SJSA1 (cell line): Measurements from ENCODE around the gene INPP5B. TPM values are rescaled to one million over a fixed set of nuclear protein-coding genes. Genes with fewer than 3 reads are reported as not detected.

Experiments used
- DNase-seq, 2 experiments: peaks; one replicate each; pipeline ENCODE4 v3.0.0-alpha.2; 2015 to 2020; ENCODE audit warnings: low spot score in 2 of 2, low read depth in 1 of 2
- H3K27ac ChIP-seq: fragments of 250-450 bp; sonication (Bioruptor Pico); 2 replicates; pipeline ENCODE4 v1.5.1; 2020; ENCODE audit warnings: mild to moderate bottlenecking, moderate library complexity
- H3K27me3 ChIP-seq: fragments of 250-450 bp; sonication (Bioruptor Pico); replicated peaks from 2 replicates; pipeline ENCODE4 v1.5.1; 2020; ENCODE audit warnings: mild to moderate bottlenecking, moderate library complexity
- H3K36me3 ChIP-seq: fragments of 250-450 bp; sonication (Bioruptor Pico); 2 replicates; pipeline ENCODE4 v1.5.1; 2020; ENCODE audit warnings: mild to moderate bottlenecking
- H3K4me1 ChIP-seq: fragments of 250-450 bp; sonication (Bioruptor Pico); replicated peaks from 2 replicates; pipeline ENCODE4 v1.6.1; 2021; ENCODE audit warnings: mild to moderate bottlenecking
- H3K4me3 ChIP-seq: fragments of 250-450 bp; sonication (Bioruptor Pico); 2 replicates; pipeline ENCODE4 v1.5.1; 2020; ENCODE audit warnings: mild to moderate bottlenecking
- H3K9me3 ChIP-seq: fragments of 250-450 bp; sonication (Bioruptor Pico); replicated peaks from 2 replicates; pipeline ENCODE4 v1.5.1; 2020; ENCODE audit warnings: mild to moderate bottlenecking
- total RNA-seq: library from RNA; depleted of rRNA; stranded (reverse); fragments of >200 nt; shearing (Covaris generic); gene quantifications from 2 replicates; pipeline ENCODE4 v1.2.3, GENCODE V29; 2014

INPP5B gene
- total RNA-seq, 1 experiment from 2014 or later, result 18.7 TPM

GRCh38 chr1:37845049-37845646 lies 101.7 kb downstream of the INPP5B start:
- no peak overlapping the region for H3K27ac ChIP-seq
- H3K27me3 ChIP-seq, result no peaks in the 10 kb centered on the region
- H3K4me3 ChIP-seq, result no peak overlapping the region
- H3K36me3 ChIP-seq, result peaks cover 45% of the 10 kb centered on the region
- H3K4me1 ChIP-seq, result no peaks in the 10 kb centered on the region
- no peaks in the 10 kb centered on the region; the same call in 1 of the 2 replicates for H3K9me3 ChIP-seq
- no peak for DNase-seq

DNA sequence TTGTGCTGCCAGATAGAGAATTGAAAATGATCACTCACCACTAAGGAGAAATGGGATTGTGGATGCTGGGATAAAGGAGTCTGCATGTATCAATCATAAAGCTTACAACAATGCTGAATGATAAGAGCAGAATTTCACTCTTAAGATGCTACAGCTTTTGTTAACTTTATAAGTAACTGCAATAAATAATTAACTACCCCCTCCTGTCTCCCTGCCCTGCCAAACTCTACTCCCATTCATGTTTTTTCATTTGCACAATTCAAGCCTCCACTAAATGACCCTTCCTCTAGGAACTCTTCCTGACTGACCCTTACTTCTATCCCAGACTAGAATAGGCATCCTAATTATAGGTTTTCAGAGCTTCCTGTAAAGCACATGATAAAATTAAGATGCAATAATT lies 102.3 kb downstream of the INPP5B start:
- peaks cover 48% of the 10 kb centered on the region for H3K36me3 ChIP-seq
- H3K27ac ChIP-seq, result no peak overlapping the region

DNA sequence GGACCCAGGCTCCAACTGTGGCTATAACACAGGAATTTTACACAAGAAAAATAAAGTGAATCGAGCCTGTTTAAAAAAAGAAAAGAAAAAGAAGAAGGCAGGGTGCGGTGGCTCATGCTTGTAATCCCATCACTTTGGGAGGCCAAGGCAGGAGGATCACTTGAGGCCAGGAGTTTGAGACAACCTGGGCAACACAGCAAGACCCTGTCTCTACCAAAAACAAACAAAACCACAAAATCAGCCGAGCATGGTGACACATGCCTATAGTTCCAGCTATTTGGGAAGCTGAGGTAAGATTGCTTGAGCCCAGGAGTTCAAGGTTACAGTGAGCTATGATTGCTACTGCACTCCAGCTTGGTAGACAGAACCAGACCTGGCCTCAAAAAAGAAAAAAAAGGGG lies 105.2 kb downstream of the INPP5B start:
- no peaks in the 10 kb centered on the region for H3K4me1 ChIP-seq
- H3K4me3 ChIP-seq, result no peak overlapping the region
- no peaks in the 10 kb centered on the region for H3K27me3 ChIP-seq
- H3K36me3 ChIP-seq, result peaks cover 41% of the 10 kb centered on the region
- no peaks in the 10 kb centered on the region; the same call in 1 of the 2 replicates for H3K9me3 ChIP-seq
- H3K27ac ChIP-seq, result no peak overlapping the region
- DNase-seq, result no peak

More for the DNA sequence above, 102.3 kb downstream of the INPP5B start:
- no peak for DNase-seq
- no peaks in the 10 kb centered on the region; the same call in 1 of the 2 replicates for H3K9me3 ChIP-seq
- no peaks in the 10 kb centered on the region for H3K27me3 ChIP-seq
- no peak overlapping the region for H3K4me3 ChIP-seq
- H3K4me1 ChIP-seq, result no peaks in the 10 kb centered on the region

DNA sequence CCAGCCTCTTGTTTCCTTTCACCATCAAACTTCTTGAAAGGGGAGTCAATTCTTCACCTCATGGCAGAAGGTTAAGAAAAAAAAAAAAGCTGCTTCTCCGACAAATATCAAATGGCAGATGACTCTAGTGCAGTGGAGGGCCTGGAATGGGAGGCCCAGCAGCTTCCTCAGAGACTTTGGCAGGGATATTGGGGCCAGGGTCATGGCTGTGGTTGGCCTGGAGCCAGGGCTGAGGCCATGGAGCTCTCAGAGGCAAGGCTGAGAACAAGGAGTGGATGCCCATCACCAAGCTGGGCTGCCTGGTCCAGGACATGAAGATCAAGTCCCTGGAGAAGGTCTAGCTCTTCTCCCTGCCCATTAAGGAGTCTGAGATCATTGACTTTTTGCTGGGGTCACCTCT lies 106.1 kb downstream of the INPP5B start:
- Histone ChIP-seq H3K36me3 (peaks cover 39% of the 10 kb centered on the region), H3K9me3 (no peaks in the 10 kb centered on the region; the same call in 1 of the 2 replicates), H3K4me1 (no peaks in the 10 kb centered on the region), H3K4me3 (no peak overlapping the region), H3K27ac (no peak overlapping the region), H3K27me3 (no peaks in the 10 kb centered on the region)
- no peak for DNase-seq

DNA sequence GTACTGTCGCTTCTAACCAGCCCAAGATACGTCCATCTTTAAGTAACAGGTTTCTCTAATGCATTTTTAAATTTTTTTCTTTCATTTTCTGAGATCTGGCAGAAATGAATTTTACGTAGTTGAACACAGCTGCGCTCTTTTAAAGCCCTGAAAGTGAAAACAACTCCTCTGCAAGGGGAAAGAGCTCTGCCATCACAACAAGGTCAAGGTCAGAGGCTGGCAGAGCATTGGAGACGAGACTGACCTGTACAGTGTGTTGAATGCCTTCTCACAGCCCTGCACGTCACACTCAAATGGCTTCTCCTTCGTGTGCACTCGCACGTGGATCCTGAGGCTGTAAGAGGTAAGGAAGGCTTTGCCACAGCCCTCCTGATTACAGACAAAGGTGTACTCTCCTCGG lies 107.2 kb downstream of the INPP5B start:
- DNase-seq, result no peak

GRCh38 chr1:37836788-37837187 lies 110.1 kb downstream of the INPP5B start:
- Histone ChIP-seq H3K36me3 (peaks cover 69% of the 10 kb centered on the region), H3K4me1 (no peaks in the 10 kb centered on the region), H3K27me3 (no peaks in the 10 kb centered on the region), H3K27ac (no peak overlapping the region), H3K4me3 (no peak overlapping the region), H3K9me3 (0 out of 2 replicates have a peak, but pooled peaks cover 5% of the 10 kb centered on the region)
- DNase-seq, result no peak

More for the DNA sequence above, 107.2 kb downstream of the INPP5B start:
- peaks cover 42% of the 10 kb centered on the region for H3K36me3 ChIP-seq
- no peaks in the 10 kb centered on the region for H3K27me3 ChIP-seq
- 0 out of 2 replicates have a peak, but pooled peaks cover 4% of the 10 kb centered on the region for H3K9me3 ChIP-seq
- H3K4me1 ChIP-seq, result no peaks in the 10 kb centered on the region
- no peak overlapping the region for H3K4me3 ChIP-seq
- H3K27ac ChIP-seq, result no peak overlapping the region

- no peak for DNase-seq
- no peaks in the 10 kb centered on the region for H3K27me3 ChIP-seq
- peaks cover 62% of the 10 kb centered on the region for H3K36me3 ChIP-seq
- no peaks in the 10 kb centered on the region for H3K4me1 ChIP-seq
- no peak overlapping the region for H3K27ac ChIP-seq
- H3K9me3 ChIP-seq, result 0 out of 2 replicates have a peak, but pooled peaks cover 5% of the 10 kb centered on the region
- H3K4me3 ChIP-seq, result no peak overlapping the region
These were observed 115.0 kb downstream of the INPP5B start for GRCh38 chr1:37831809-37832208.

DNA sequence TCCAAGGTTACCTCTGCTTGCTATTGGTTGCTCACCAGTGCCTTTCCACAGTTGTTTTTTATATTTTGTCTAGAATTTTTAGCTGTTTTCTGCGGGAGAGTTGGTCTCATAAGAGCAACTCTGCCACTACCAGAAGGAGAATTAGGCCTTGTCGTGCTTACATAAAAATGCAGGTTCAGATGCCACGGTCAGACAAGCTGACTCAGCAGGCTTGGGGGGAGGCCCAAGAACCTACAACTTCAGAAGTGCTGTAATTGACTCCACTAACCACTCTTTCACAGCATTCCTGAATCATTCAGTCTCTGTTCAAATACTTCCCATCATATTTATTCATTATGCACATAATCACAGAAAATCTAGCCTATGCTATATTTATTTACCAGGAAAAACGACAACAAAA lies 115.7 kb downstream of the INPP5B start:
- no peak for DNase-seq
- Histone ChIP-seq H3K4me3 (no peak overlapping the region), H3K27ac (no peak overlapping the region), H3K36me3 (peaks cover 58% of the 10 kb centered on the region), H3K27me3 (no peaks in the 10 kb centered on the region), H3K9me3 (0 out of 2 replicates have a peak, but pooled peaks cover 5% of the 10 kb centered on the region), H3K4me1 (no peaks in the 10 kb centered on the region)

DNA sequence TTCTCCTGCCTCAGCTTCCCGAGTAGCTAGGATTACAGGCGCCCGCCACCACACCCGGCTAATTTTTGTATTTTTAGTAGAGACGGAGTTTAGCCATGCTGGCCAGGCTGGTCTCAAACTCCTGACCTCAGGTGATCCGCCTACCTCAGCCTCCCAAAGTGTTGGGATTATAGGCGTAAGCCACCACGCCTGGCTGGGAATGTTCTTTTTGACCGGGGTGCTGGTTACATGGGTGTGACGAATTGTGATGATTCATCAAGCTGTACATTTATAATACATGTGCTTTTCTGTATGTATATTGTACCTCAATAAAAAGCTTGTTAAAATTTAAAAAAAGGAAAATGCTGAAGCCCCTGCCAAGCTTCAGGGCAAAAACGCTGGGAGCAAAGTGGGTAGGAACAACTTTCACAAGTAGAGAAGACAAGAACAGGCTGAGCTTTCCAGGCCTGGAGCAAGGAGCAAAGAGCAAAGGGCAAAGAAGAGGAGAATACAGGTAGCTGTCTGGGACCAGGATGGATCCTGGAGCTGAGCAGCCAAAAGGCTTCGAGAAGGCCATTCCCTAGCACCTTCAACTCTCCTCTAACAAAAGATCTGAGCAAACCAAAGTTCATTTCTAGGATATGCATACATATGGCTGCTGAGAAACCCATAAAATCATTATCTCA lies 118.3 kb downstream of the INPP5B start:
- Histone ChIP-seq H3K27me3 (no peaks in the 10 kb centered on the region), H3K36me3 (peaks cover 40% of the 10 kb centered on the region), H3K27ac (no peak overlapping the region), H3K4me1 (no peaks in the 10 kb centered on the region), H3K9me3 (no peaks in the 10 kb centered on the region), H3K4me3 (no peak overlapping the region)
- DNase-seq, result no peak

DNA sequence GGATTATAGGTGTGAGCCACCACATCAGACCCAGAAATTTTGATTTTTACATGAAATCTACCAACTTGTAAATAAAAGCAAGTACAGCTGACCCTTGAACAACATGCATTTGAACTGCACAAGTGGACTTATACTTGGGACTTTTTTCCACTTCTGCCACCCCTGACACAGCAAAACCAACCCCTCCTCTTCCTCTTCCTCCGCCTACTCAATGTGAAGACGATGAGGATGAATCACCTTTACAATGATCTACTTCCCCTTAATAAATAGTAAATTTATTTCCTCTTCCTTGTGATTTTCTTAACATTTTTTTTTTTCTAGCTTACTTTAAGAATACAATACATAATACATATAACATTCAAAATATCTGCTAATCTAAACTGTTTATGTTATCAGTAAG lies 121.3 kb downstream of the INPP5B start:
- no peak for DNase-seq
- Histone ChIP-seq H3K9me3 (no peaks in the 10 kb centered on the region), H3K27ac (no peak overlapping the region), H3K4me3 (no peak overlapping the region), H3K4me1 (no peaks in the 10 kb centered on the region), H3K27me3 (no peaks in the 10 kb centered on the region), H3K36me3 (peaks cover 36% of the 10 kb centered on the region)

DNA sequence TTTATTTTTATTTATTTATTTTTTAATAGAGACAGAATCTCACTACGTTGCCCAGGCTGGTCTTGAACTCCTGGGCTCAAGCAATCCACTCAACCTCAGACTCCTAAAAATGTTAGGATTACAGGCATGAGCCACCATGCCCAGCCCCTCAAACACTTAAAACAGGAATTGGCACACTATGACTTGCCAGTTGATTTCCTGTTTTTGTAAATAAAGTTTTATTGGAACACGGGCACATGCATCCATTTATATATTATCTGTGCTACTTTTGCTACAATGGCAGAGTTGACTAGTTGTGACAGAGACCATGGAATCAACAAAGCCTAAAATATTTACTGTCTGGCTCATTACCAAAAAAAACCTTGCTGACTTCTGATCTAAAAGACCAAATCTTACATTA lies 122.9 kb downstream of the INPP5B start:
- H3K27ac ChIP-seq, result no peak overlapping the region
- H3K27me3 ChIP-seq, result no peaks in the 10 kb centered on the region

GRCh38 chr1:37822906-37823815 lies 123.7 kb downstream of the INPP5B start:
- Histone ChIP-seq H3K4me3 (no peak overlapping the region), H3K4me1 (no peaks in the 10 kb centered on the region), H3K36me3 (peaks cover 41% of the 10 kb centered on the region), H3K27me3 (no peaks in the 10 kb centered on the region), H3K27ac (no peak overlapping the region), H3K9me3 (no peaks in the 10 kb centered on the region)
- no peak for DNase-seq

More for the DNA sequence above, 122.9 kb downstream of the INPP5B start:
- Histone ChIP-seq H3K4me1 (no peaks in the 10 kb centered on the region), H3K36me3 (peaks cover 41% of the 10 kb centered on the region), H3K4me3 (no peak overlapping the region), H3K9me3 (no peaks in the 10 kb centered on the region)
- DNase-seq, result no peak

DNA sequence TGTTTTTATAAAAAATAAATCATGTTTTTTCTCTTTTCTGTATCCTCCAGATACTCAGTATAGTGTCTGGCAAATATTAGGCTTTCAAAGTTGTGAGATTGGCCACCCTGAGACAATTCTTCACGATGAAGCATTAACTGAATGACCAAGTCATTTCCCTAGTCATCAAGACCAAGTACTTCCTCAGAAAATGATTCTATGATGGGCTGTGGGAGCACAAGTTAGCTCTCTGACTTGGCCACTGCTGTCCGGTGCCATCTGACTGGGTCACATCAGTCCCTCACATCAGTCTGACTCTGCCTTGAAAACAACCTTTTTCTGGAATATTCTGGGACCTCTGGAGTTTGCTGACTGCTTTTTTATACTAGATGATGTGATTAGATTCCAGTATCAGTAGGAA lies 125.4 kb downstream of the INPP5B start:
- no peaks in the 10 kb centered on the region for H3K9me3 ChIP-seq
- H3K4me3 ChIP-seq, result no peak overlapping the region
- DNase-seq, result no peak
- H3K27ac ChIP-seq, result no peak overlapping the region
- H3K4me1 ChIP-seq, result no peaks in the 10 kb centered on the region
- H3K27me3 ChIP-seq, result no peaks in the 10 kb centered on the region
- peaks cover 52% of the 10 kb centered on the region for H3K36me3 ChIP-seq

DNA sequence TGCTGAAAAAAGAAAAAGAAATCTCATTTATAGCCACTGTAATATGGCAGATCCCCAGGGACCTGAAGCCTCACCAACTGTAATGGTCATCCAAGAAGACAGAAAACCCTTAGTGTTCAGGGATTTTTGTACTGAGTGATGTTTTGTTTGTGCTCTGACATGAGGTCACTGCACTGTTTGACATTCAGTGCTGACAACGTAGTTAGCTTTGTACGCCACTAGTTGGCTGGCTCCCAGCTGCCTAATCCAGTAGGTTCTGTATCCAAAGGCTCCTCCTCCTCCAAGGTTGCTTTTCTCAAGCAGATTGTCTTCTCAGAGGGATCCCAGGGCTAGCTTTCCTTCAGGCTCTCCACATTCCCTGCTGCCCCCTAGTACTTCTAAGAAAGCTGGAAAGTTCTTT lies 129.4 kb downstream of the INPP5B start:
- no peak for DNase-seq
- Histone ChIP-seq H3K27me3 (no peaks in the 10 kb centered on the region), H3K9me3 (no peaks in the 10 kb centered on the region), H3K36me3 (peaks cover 60% of the 10 kb centered on the region), H3K4me3 (no peak overlapping the region), H3K4me1 (no peaks in the 10 kb centered on the region), H3K27ac (no peak overlapping the region)
